Neural crest cell (in vitro differentiated cells): ENCODE results near the gene FAM117A. TPM values are rescaled to one million over a fixed set of nuclear protein-coding genes. Genes with fewer than 3 reads are reported as not detected.
A peak's percentile ranks its signal among the peaks of the same experiment; 100 is the strongest.

Experiments
- DNase-seq: peaks from one replicate; pipeline ENCODE4 v3.0.0; 2021; ENCODE audit warnings: low read depth, mixed read lengths, low spot score
- H3K27ac Mint-ChIP-seq: one replicate; pipeline ENCODE4 v1.8.0; 2021; ENCODE audit warnings: mild to moderate bottlenecking, mixed read lengths; ENCODE audit not compliant: unreplicated experiment
- H3K27me3 Mint-ChIP-seq: 2 replicates; pipeline ENCODE4 v1.8.0; 2021; ENCODE audit warnings: low read depth, mild to moderate bottlenecking, mixed read lengths
- H3K36me3 Mint-ChIP-seq: 2 replicates; pipeline ENCODE4 v1.8.0; 2021; ENCODE audit warnings: low read depth, mild to moderate bottlenecking, mixed read lengths
- H3K4me1 Mint-ChIP-seq: 2 replicates; pipeline ENCODE4 v1.8.0; 2021; ENCODE audit warnings: mixed read lengths
- H3K4me3 Mint-ChIP-seq: one replicate; pipeline ENCODE4 v1.8.0; 2021; ENCODE audit warnings: mild to moderate bottlenecking, mixed read lengths
- H3K9me3 Mint-ChIP-seq: 2 replicates; pipeline ENCODE4 v1.8.0; 2021; ENCODE audit warnings: mixed read lengths
- total RNA-seq: library from RNA; stranded (reverse); gene quantifications from 2 replicates; pipeline ENCODE4 v1.2.1, GENCODE V29; 2021
- TF ChIP-seq, protein P1 (sequence below): fragments of 200-600 bp; sonication (generic); conservative IDR thresholded peaks from 2 replicates; pipeline ENCODE4 v1.5.0; 2021; ENCODE audit warnings: antibody characterized with exemption, mild to moderate bottlenecking

FAM117A gene
- total RNA-seq, 1 donor from 2014 or later, result 17.0 TPM

DNA sequence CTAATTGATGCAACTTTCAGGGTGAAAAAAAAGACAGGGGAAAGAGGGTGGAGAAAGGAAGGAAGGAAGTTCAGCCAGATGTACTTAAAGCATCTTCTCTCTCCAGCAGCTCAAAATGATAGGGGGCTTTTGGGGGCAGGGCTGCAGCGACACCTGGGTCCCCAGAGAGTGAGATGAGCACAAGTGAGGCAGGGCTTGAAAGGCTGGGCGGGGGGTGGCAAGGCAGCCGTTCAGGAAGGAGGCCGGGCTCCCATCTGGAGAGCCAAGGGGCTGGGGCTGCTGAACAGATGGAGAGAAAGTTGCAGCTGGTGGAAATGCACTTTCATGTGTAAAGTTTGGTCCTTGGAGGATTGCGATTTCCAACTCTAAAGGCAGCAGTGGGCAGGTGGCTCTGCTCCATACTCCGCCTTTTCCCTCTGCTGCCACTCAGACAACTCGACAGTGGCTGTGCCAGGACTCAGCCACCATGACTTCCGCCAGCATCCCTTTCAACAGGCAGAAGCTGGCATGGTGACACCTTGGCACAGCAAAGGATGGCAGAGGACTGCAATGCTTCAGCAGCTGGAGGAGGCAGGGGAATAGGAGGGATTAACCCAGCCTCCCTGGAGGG is 63.9 kb downstream of the FAM117A start:
- no peaks in the 10 kb centered on the region for H3K9me3 Mint-ChIP-seq
- H3K36me3 Mint-ChIP-seq, result peaks cover 1% of the 10 kb centered on the region
- H3K27ac Mint-ChIP-seq, result no peak overlapping the region
- no peak for DNase-seq
- H3K27me3 Mint-ChIP-seq, result peaks cover 7% of the 10 kb centered on the region
- H3K4me3 Mint-ChIP-seq, result no peak overlapping the region
- TF ChIP-seq, protein P1, sequence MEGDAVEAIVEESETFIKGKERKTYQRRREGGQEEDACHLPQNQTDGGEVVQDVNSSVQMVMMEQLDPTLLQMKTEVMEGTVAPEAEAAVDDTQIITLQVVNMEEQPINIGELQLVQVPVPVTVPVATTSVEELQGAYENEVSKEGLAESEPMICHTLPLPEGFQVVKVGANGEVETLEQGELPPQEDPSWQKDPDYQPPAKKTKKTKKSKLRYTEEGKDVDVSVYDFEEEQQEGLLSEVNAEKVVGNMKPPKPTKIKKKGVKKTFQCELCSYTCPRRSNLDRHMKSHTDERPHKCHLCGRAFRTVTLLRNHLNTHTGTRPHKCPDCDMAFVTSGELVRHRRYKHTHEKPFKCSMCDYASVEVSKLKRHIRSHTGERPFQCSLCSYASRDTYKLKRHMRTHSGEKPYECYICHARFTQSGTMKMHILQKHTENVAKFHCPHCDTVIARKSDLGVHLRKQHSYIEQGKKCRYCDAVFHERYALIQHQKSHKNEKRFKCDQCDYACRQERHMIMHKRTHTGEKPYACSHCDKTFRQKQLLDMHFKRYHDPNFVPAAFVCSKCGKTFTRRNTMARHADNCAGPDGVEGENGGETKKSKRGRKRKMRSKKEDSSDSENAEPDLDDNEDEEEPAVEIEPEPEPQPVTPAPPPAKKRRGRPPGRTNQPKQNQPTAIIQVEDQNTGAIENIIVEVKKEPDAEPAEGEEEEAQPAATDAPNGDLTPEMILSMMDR, result no peak
- H3K4me1 Mint-ChIP-seq, result no peaks in the 10 kb centered on the region

DNA sequence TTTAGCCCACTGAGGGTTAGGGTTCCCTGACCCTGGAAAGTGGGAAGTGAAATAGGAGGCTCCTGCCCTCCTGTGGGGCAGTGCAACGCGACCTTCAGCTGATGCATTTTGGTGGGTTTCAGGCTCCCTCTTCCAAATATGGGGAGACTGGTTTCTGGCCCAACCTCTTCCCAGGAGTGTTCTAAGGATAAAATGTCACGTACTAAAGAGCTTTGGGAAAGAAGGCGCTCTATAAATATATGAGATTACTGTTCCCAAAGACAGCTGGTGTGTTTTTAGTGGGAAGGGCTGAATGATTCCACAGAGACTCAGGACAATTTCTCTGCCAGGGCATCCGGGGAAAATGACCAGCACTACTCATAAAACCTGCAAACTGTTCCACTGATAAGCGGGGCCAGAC is 65.9 kb downstream of the FAM117A start:
- H3K4me1 Mint-ChIP-seq, result no peaks in the 10 kb centered on the region
- peak overlapping the region; percentile 6 for H3K27ac Mint-ChIP-seq

DNA sequence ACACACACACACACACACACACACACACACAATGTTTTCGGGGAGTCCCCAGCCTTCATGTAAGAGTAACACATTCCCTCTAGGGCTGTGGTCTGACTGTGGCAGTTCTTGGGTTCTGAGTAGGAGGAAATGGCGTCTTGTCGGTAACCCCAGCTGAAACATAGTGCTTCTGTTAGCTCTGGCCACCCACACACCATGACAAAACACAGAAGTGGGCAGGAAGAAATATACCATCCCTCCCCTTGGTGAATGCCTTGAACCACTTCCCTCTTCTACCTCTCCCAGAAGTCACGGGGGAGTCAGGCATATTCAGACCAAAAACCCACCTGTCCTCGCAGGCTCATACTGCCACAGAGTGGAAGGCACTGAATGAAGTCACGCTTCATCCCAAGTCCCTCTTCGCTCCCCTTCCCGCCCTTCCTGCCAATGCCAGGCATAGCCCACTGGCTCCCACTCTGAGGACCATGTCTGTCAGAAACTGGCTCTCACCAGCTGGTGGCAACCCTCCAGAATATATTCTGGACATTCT is 67.6 kb downstream of the FAM117A start:
- no peak overlapping the region for H3K4me3 Mint-ChIP-seq
- H3K4me1 Mint-ChIP-seq, result no peaks in the 10 kb centered on the region
- H3K27ac Mint-ChIP-seq, result peak overlapping the region; percentile 60
- H3K27me3 Mint-ChIP-seq, result peaks cover 18% of the 10 kb centered on the region
- no peaks in the 10 kb centered on the region for H3K36me3 Mint-ChIP-seq
- TF ChIP-seq, protein P1, result no peak
- no peak for DNase-seq
- H3K9me3 Mint-ChIP-seq, result no peaks in the 10 kb centered on the region

More for the DNA sequence above, 65.9 kb downstream of the FAM117A start:
- Mint-ChIP-seq H3K4me3 (no peak overlapping the region), H3K9me3 (no peaks in the 10 kb centered on the region), H3K36me3 (no peaks in the 10 kb centered on the region), H3K27me3 (peaks cover 12% of the 10 kb centered on the region)
- no peak for DNase-seq
- TF ChIP-seq, protein P1, result no peak

DNA sequence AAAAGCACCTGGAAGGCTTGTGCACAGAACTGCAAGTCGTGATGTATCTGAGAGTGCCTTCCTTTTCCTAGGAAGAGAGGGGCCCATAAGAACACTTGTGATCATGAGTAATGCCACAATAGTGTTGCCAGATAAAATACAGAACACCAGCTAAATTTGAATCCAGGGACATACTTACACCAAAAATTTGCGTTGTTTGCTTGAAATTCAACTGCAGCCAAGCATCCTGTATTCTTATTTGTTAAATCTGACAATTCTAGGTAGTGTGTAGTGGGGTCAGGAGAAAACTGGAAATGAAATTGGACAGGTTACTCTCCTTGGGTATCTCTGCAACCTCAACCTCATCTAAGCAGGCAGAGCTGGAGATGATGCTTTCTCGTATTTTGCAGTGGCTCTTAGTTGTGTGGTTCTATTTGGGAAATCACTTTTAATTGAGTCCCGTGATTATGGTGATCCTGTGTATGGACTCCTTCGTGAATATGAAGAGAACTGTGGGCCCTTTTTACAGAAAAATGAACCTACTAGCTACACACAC is 68.2 kb downstream of the FAM117A start:
- Mint-ChIP-seq H3K27me3 (peaks cover 18% of the 10 kb centered on the region), H3K4me1 (peaks cover 4% of the 10 kb centered on the region), H3K36me3 (no peaks in the 10 kb centered on the region), H3K9me3 (no peaks in the 10 kb centered on the region), H3K4me3 (no peak overlapping the region), H3K27ac (no peak overlapping the region)
- DNase-seq, result no peak
- TF ChIP-seq, protein P1, result no peak

DNA sequence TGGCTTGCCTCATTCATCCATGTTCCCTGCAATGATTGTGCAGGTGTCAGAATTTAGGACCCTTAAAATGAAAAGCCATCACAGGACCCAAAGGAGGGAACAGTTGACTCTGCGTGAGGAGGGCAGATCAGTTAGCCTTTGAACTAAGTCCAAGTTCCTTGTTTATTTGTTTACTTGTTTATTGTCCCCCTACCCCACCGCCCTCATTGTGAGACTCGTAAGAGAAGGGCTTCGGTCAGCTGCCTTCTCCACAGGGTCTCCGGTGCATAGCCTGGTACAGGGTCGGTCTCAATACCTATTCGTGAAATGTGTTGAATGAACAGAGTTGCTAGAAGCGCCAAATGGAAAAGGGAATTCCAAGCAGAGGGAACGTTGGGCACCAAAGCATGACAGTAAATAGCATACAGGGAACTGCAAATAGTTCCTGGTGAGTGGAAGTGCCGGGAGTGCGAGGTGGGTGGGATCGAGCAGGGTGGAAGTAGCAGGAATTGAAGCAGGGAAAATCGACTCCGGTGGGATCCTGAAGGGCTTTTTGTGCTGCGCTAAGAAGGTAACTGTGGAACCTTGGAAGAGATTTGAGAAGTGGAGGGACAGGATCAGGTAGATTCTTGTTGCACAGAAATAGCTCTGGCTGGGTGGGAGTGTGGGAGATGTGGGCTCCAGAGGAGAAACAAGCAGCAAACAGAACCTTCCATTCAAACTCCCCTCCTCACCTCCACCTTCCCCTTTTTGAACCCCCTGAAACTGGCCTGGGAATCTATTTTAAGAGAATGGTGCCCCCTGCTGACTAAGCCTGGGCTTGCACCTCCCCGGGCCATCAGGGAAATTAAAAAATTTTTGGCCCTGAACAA is 68.9 kb downstream of the FAM117A start:
- DNase-seq, result peak; percentile 70
- Mint-ChIP-seq H3K9me3 (no peaks in the 10 kb centered on the region), H3K4me3 (no peak overlapping the region), H3K27ac (no peak overlapping the region), H3K4me1 (peaks cover 7% of the 10 kb centered on the region), H3K27me3 (peaks cover 18% of the 10 kb centered on the region), H3K36me3 (no peaks in the 10 kb centered on the region)
- TF ChIP-seq, protein P1, result peak; percentile 95
